Activated effector memory CD4-positive, alpha-beta T cell treated with anti-CD3 and anti-CD28 coated beads, Interleukin-2, amount 50 U/mL, for 16 hours (primary cell): Measurements from ENCODE around the gene FAM222A.

ENCODE experiments used
- DNase-seq: peaks from one replicate; pipeline ENCODE4 v3.0.0-alpha.2; 2020

FAM222A gene

GRCh38 chr12:109739747-109740693 lies 26.4 kb downstream of the FAM222A start:
- peak; percentile 60 for DNase-seq

GRCh38 chr12:109740694-109741245 lies 27.1 kb downstream of the FAM222A start:
- DNase-seq = peak; percentile 49

- DNase-seq = peak; percentile 17
Measured at GRCh38 chr12:109741286-109741969, 27.8 kb downstream of the FAM222A start.

- DNase-seq = peak; percentile 39
Measured at GRCh38 chr12:109741970-109742703, 28.5 kb downstream of the FAM222A start.

- peak; percentile 37 for DNase-seq
Measured at GRCh38 chr12:109743076-109743910, 29.7 kb downstream of the FAM222A start.

- peak; percentile 59 for DNase-seq
Measured at GRCh38 chr12:109744026-109744425, 30.4 kb downstream of the FAM222A start.

GRCh38 chr12:109744986-109745942 lies 31.6 kb downstream of the FAM222A start:
- DNase-seq = peak; percentile 38

GRCh38 chr12:109752117-109753053 lies 38.8 kb downstream of the FAM222A start:
- peak; percentile 22 for DNase-seq

GRCh38 chr12:109753054-109753401 lies 39.4 kb downstream of the FAM222A start:
- peak; percentile 19 for DNase-seq

GRCh38 chr12:109753959-109754358 lies 40.3 kb downstream of the FAM222A start:
- DNase-seq = peak; percentile 9

GRCh38 chr12:109756457-109756856 lies 42.8 kb downstream of the FAM222A start:
- DNase-seq = no peak

- DNase-seq = peak; percentile 21
Measured at GRCh38 chr12:109757671-109758265, 44.1 kb downstream of the FAM222A start.

- DNase-seq = peak; percentile 49
Measured at GRCh38 chr12:109758426-109759420, 45.1 kb downstream of the FAM222A start.

- DNase-seq = peak; percentile 28
Measured at GRCh38 chr12:109759595-109759994, 46.0 kb downstream of the FAM222A start.

GRCh38 chr12:109760031-109760929 lies 46.7 kb downstream of the FAM222A start:
- DNase-seq = peak; percentile 59
